B cell (primary cell): ENCODE results near the gene PIP4P1. TPM values are rescaled to one million over a fixed set of nuclear protein-coding genes. Genes with fewer than 3 reads are reported as not detected.
A peak's percentile ranks its signal among the peaks of the same experiment; 100 is the strongest.

Source experiments
- ATAC-seq: fragments of 200-7000 bp; cut with Tn5 transposase; one replicate; pipeline ENCODE4 v1.10.0; 2021; ENCODE audit warnings: low read depth, mild to moderate bottlenecking, moderate number of reproducible peaks, moderate library complexity
- CTCF ChIA-PET: fragments of 350-600 bp; sonication (Branson Sonifier 250); formaldehyde crosslinking; loops from one replicate; lab custom pipeline; 2021; ENCODE audit warnings: antibody characterized with exemption, inconsistent platforms; lab: Charles Lee
- POLR2A ChIA-PET: fragments of 350-600 bp; sonication (Branson Sonifier 250); formaldehyde crosslinking; loops from one replicate; lab custom pipeline; 2021; ENCODE audit warnings: antibody characterized with exemption; lab: Charles Lee
- DNase-seq: peaks from one replicate; pipeline ENCODE4 v3.0.0; 2013
- H2AFZ ChIP-seq: 2 replicates; pipeline ENCODE4 v1.6.1; 2012; ENCODE audit warnings: mild to moderate bottlenecking, low read depth, low read length; ENCODE audit not compliant: insufficient read depth, poor library complexity, severe bottlenecking
- H3K27ac ChIP-seq, 2 donors: 1 replicate in 1 of 2; 2 replicates in 1 of 2; pipeline ENCODE4 v1.5.1; 2012 to 2013; ENCODE audit warnings: low read length in 2 of 2, mild to moderate bottlenecking in 2 of 2, moderate library complexity in 1 of 2
- H3K27me3 ChIP-seq, 4 experiments: fragments of 200-600 bp in 1 of 4; sonication (generic) in 1 of 4; replicated peaks in 1 of 4; 1 replicate in 2 of 4; 2 replicates in 2 of 4; pipeline versions ENCODE4 v1.6.1 to v1.7.0; 2013 to 2016; ENCODE audit warnings: low read length in 3 of 4, mild to moderate bottlenecking in 2 of 4, mixed read lengths in 1 of 4, moderate library complexity in 1 of 4; ENCODE audit not compliant: insufficient read depth in 4 of 4, control insufficient read depth in 3 of 4; ENCODE audit errors: control extremely low read depth in 1 of 4
- H3K36me3 ChIP-seq, 2 experiments: replicated peaks in 1 of 2; 1 replicate in 1 of 2; 2 replicates in 1 of 2; pipeline versions ENCODE4 v1.6.1 to v1.7.1; 2013; ENCODE audit warnings: low read length in 1 of 2; ENCODE audit not compliant: insufficient read depth in 2 of 2, control insufficient read depth in 1 of 2; ENCODE audit errors: control extremely low read depth in 1 of 2, extremely low read depth in 1 of 2
- H3K4me1 ChIP-seq, 2 donors: fragments of 200-600 bp in 1 of 2; sonication (generic) in 1 of 2; 1 replicate in 1 of 2; 2 replicates in 1 of 2; pipeline versions ENCODE4 v1.5.1 to v1.6.1; 2013 to 2017; ENCODE audit warnings: low read length in 2 of 2; ENCODE audit not compliant: control insufficient read depth in 2 of 2, insufficient read depth in 2 of 2
- H3K4me2 ChIP-seq: replicated peaks from 2 replicates; pipeline ENCODE3; 2012; ENCODE audit warnings: mild to moderate bottlenecking, low read depth, low read length; ENCODE audit not compliant: poor library complexity, severe bottlenecking
- H3K4me3 ChIP-seq, 5 experiments: fragments of 200-600 bp in 1 of 5; sonication (generic) in 1 of 5; 1 replicate in 3 of 5; 2 replicates in 2 of 5; pipeline versions ENCODE4 v1.5.1 to v1.7.0; 2011 to 2016; ENCODE audit warnings: low read length in 4 of 5, mild to moderate bottlenecking in 4 of 5, low read depth in 2 of 5, control low read depth in 1 of 5, moderate library complexity in 1 of 5; ENCODE audit not compliant: insufficient read depth in 1 of 5; ENCODE audit errors: control extremely low read depth in 1 of 5, extremely low read depth in 1 of 5
- H3K79me2 ChIP-seq: fragments of 200-600 bp; sonication (generic); one replicate; pipeline ENCODE4 v1.6.0; 2016; ENCODE audit warnings: low read length; ENCODE audit not compliant: control insufficient read depth, insufficient read depth
- H3K9ac ChIP-seq: fragments of 200-600 bp; sonication (generic); 2 replicates; pipeline ENCODE4 v1.6.1; 2017; ENCODE audit warnings: mild to moderate bottlenecking, low read length, moderate library complexity
- H3K9me3 ChIP-seq, 3 donors: one replicate each; pipeline versions ENCODE4 v1.6.1 to v1.7.1; 2013; ENCODE audit warnings: low read length in 2 of 3; ENCODE audit not compliant: control insufficient read depth in 2 of 3, insufficient read depth in 1 of 3; ENCODE audit errors: control extremely low read depth in 1 of 3
- H4K20me1 ChIP-seq: 2 replicates; pipeline ENCODE4 v1.6.0; 2012; ENCODE audit warnings: mild to moderate bottlenecking, low read length; ENCODE audit not compliant: insufficient read depth, control insufficient read depth, poor library complexity, severe bottlenecking
- H3K27ac Mint-ChIP-seq: one replicate; pipeline ENCODE4 v1.8.0; 2021; ENCODE audit warnings: mixed read lengths
- H3K27me3 Mint-ChIP-seq: one replicate; pipeline ENCODE4 v1.8.0; 2021; ENCODE audit warnings: mixed read lengths
- H3K4me1 Mint-ChIP-seq: one replicate; pipeline ENCODE4 v1.8.0; 2021; ENCODE audit warnings: mixed read lengths
- H3K4me3 Mint-ChIP-seq: one replicate; pipeline ENCODE4 v1.8.0; 2021; ENCODE audit warnings: mixed read lengths
- H3K9me3 Mint-ChIP-seq: one replicate; pipeline ENCODE4 v1.8.0; 2022; ENCODE audit warnings: mixed read lengths; ENCODE audit not compliant: insufficient read depth
- CTCF ChIP-seq: fragments of 200-600 bp; IDR thresholded peaks from one replicate; pipeline ENCODE4 v1.8.0; 2022; ENCODE audit warnings: antibody characterized with exemption, mild to moderate bottlenecking
- EZH2 ChIP-seq: IDR thresholded peaks from 2 replicates; pipeline ENCODE4 v1.6.1; 2012; ENCODE audit warnings: borderline replicate concordance, low read depth, mild to moderate bottlenecking, moderate library complexity, low read length; ENCODE audit not compliant: insufficient read depth, poor library complexity, severe bottlenecking
- WGBS: methylation state at CpG from one replicate; pipeline ENCODE4 v1.1.5; 2013; ENCODE audit warnings: missing lambda C conversion rate; ENCODE audit not compliant: insufficient coverage; 5-methylcytosine and 5-hydroxymethylcytosine counted together
- intact Hi-C: fragments of 100-400 bp; cut with micrococcal nuclease; formaldehyde crosslinking; loops from one replicate; pipeline ENCODE4 v1.10.0; 2022
- polyA plus RNA-seq: library from polyadenylated mRNA; depleted of rRNA; stranded (reverse); fragments of >200 nt; gene quantifications from 2 replicates; pipeline ENCODE4 v1.2.3, GENCODE V29; 2012
- total RNA-seq, 2 donors: library from RNA; stranded (reverse); fragments of 120-200 nt in 1 of 2; gene quantifications; 1 replicate in 1 of 2; 2 replicates in 1 of 2; pipeline versions ENCODE4 v1.2.3 to v1.2.4, GENCODE V29; 2013 to 2022

PIP4P1 gene
- total and polyA plus RNA-seq, 2 donors (not counting 1 experiment from before 2014, with no cell fraction given): 97.5 to 183 TPM

GRCh38 chr14:20440465-20440864 is 20.8 kb downstream of the PIP4P1 start:
- Mint-ChIP-seq H3K9me3 (peaks cover 2% of the 10 kb centered on the region), H3K27ac (peak overlapping the region; percentile 88), H3K4me3 (peak overlapping the region; percentile 60), H3K27me3 (no peaks in the 10 kb centered on the region), H3K4me1 (peaks cover 53% of the 10 kb centered on the region)
- DNase-seq: no peak
- ATAC-seq: no peak
- ChIA-PET CTCF (interaction anchor here (1.7 kb wide), 1 partner anchor 25 kb away, joined by 11 read pairs; no protein-coding TSS in a partner anchor), POLR2A (no interaction called here)
- no peaks in the 10 kb centered on the region for H4K20me1 ChIP-seq
- H3K79me2 ChIP-seq: no peaks in the 10 kb centered on the region
- H3K27me3 ChIP-seq: no peaks in the 10 kb centered on the region
- H3K9me3 ChIP-seq: peaks cover 0 to 17% (median 3%) of the 10 kb centered on the region in 3 donors
- H3K27ac ChIP-seq: peak overlapping the region; percentile 46 to 56
- peaks cover 0 to 11% of the 10 kb centered on the region in 2 experiments for H3K36me3 ChIP-seq
- intact Hi-C loops: no loop called here
- H2AFZ ChIP-seq: peak overlapping the region; percentile 69
- H3K4me3 ChIP-seq: no peak overlapping the region
- peaks cover 45 to 61% of the 10 kb centered on the region in 2 donors for H3K4me1 ChIP-seq
- 88% methylated on average over 1 of the region's 5 CpGs for WGBS
- peak overlapping the region; percentile 48 for H3K4me2 ChIP-seq
- no peak for TF ChIP-seq CTCF
- no peak overlapping the region for H3K9ac ChIP-seq

- intact Hi-C loops: loop anchor here (2.0 kb wide), 1 partner anchor 16 kb away; the partner anchor contains the start of genes APEX1 and OSGEP
- CTCF ChIA-PET: no interaction called here
Measured at GRCh38 chr14:20438664-20439063, 22.6 kb downstream of the PIP4P1 start.

More at GRCh38 chr14:20438664-20439063, 22.6 kb downstream of the PIP4P1 start:
- DNase-seq (peak; percentile 51), ATAC-seq (peak; percentile 38)
- WGBS: 92% methylated on average over 4 of the region's 7 CpGs
- Mint-ChIP-seq H3K27ac (peak overlapping the region; percentile 22), H3K4me3 (peak overlapping the region; percentile 52), H3K27me3 (no peaks in the 10 kb centered on the region), H3K4me1 (peaks cover 53% of the 10 kb centered on the region), H3K9me3 (peaks cover 2% of the 10 kb centered on the region)
- Histone ChIP-seq H4K20me1 (no peaks in the 10 kb centered on the region), H3K4me2 (peak overlapping the region; percentile 36), H3K36me3 (peaks cover 0 to 6% of the 10 kb centered on the region in 2 experiments), H3K79me2 (no peaks in the 10 kb centered on the region), H3K4me3 (peak overlapping the region in 1 of 5 experiments; percentile 9), H3K9me3 (peaks cover 0 to 17% (median 3%) of the 10 kb centered on the region in 3 donors), H3K4me1 (peaks cover 45 to 66% of the 10 kb centered on the region in 2 donors), H2AFZ (no peak overlapping the region), H3K27me3 (no peaks in the 10 kb centered on the region), H3K9ac (no peak overlapping the region), H3K27ac (no peak overlapping the region)
- TF ChIP-seq CTCF (no peak), EZH2 (no peak)
- POLR2A ChIA-PET: no interaction called here
